H54 (cell line): ENCODE data around the gene GMDS.

Source experiments
- DNase-seq: peaks from one replicate; pipeline ENCODE4 v3.0.0; 2011; ENCODE audit warnings: low spot score, mixed read lengths; ENCODE audit not compliant: insufficient read length
- FAIRE-seq: peaks from 3 replicates; lab custom pipeline; 2011; peaks lifted over from hg19 to GRCh38; lab: Jason Lieb, UNC
- POLR2A ChIP-seq: IDR thresholded peaks from 2 replicates; pipeline ENCODE4 v1.6.1; 2011; ENCODE audit warnings: low read depth, mild to moderate bottlenecking, low read length

GMDS gene

DNA sequence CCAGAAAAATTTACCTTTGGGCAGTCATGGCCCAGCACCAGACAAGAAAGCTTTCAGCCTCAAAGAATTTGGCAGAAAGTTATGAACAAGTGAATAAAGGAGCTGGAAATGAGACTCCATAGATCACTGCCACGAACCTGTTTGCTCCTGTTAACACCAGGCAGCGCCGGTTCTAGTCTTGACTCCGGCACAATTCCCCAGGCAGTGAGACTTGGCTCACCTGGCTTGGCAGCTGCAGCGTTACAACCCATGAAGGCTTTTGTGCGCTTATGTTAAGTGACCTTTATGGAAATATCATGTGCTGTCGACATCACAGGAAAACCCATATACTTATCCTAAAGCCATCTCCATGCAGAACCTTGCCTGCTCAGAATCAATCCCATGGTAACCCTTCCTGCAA lies 657.9 kb downstream of the GMDS start:
- TF ChIP-seq POLR2A: no peak
- no peak for DNase-seq
- no peak for FAIRE-seq

DNA sequence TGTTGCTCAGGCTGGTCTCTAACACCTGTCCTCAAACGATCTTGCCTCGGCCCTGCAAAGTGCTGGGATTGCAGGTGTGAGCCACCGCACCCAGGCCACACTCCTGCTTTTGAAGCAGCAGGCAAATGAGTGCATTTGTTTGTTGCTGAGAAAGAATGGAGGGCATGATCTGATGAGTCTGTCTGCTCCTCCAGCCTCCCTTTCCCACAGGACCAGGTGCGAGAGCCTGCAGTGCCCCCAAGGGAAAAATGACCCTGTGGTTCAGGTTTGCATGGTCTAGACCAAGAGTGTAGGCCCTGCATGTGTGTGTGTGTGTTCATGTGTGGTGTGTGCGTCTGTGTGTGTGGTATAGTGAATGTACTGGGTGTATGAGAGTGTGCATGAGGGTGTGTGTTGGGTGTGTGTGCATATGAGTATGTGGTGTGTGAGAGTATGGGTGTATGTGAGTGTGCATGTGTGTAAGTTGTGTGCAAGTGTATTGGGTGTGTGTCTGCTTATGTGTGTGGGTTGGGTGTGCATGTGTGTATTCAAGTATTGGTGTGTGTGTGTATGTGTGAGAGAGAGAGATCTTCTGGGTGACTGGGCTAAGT lies 658.4 kb downstream of the GMDS start:
- no peak for DNase-seq
- FAIRE-seq: no peak
- no peak for TF ChIP-seq POLR2A

DNA sequence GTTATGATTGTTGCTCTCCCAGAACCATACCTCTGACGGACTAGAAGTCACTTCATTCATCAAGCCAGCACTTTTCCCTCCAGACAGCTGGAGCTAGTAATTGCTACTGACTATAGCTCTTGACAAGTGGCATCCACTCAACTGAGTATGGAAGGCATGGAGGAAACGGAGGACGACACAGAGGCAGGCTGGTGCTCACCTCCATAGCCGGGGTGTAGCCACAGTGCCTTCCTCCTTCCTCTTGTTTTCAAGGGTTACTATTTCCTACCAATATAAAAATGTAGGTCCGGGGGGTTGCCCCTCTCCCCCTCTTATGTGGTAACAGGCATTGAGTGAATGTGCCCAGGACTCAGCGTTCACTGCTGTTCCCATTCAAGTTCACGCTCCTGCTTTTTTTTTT lies 659.1 kb downstream of the GMDS start:
- no peak for FAIRE-seq
- TF ChIP-seq POLR2A: no peak
- DNase-seq: no peak

GRCh38 chr6:1585669-1586049 lies 659.7 kb downstream of the GMDS start:
- TF ChIP-seq POLR2A: no peak
- no peak for DNase-seq
- FAIRE-seq: no peak

DNA sequence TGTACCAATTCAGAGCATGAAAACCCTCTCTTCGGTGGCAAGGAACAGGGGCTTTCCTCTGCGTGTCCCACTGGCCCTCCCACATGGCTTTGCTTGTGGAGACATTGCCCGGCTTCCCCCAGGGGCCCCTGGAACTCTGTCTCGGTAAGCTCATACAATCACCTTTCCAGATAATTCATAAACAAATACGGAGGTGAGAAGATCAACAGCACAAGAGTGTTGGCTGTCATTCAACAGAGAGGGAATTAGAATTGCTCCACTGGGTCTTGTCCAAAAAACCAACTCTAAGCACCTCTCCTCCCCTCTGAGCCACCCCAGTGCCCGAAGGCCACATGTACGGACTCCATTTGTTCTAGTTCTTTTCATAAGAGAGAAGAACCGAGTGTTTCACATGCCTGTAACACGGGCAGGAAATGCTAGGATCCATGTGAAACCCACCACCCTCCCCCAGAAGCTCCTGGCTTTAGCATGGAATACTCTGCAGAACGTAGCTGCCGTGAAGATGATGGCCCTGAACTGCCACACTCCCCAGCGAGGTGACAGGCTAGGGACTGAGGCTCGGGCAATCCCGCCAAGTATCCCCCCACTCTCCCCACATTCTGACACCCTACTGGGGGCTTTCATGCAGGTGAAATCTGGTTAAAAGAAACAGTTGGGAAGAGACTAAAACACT lies 660.3 kb downstream of the GMDS start:
- TF ChIP-seq POLR2A: no peak
- no peak for FAIRE-seq

DNA sequence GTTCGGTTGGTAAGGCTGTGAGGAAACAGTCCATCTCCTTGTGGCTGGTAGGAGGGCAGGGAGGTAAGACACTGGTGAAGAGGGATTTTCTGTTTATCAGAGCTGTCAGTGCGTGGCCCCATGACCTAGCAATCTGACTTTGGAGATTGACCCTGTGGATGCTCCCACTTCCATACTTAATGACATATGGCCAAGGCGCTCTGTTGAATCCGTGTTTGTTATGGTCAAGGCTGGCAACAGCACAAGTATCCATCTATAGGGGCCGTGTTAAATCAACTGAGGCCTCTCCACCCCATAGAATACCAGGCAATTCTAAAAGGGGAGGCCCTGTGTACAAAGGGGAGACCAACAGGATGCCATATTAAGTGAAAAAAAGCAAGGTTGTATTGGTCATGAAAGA lies 661.3 kb downstream of the GMDS start:
- DNase-seq: no peak
- no peak for FAIRE-seq
- no peak for TF ChIP-seq POLR2A

More for the DNA sequence above, 660.3 kb downstream of the GMDS start:
- DNase-seq: no peak

DNA sequence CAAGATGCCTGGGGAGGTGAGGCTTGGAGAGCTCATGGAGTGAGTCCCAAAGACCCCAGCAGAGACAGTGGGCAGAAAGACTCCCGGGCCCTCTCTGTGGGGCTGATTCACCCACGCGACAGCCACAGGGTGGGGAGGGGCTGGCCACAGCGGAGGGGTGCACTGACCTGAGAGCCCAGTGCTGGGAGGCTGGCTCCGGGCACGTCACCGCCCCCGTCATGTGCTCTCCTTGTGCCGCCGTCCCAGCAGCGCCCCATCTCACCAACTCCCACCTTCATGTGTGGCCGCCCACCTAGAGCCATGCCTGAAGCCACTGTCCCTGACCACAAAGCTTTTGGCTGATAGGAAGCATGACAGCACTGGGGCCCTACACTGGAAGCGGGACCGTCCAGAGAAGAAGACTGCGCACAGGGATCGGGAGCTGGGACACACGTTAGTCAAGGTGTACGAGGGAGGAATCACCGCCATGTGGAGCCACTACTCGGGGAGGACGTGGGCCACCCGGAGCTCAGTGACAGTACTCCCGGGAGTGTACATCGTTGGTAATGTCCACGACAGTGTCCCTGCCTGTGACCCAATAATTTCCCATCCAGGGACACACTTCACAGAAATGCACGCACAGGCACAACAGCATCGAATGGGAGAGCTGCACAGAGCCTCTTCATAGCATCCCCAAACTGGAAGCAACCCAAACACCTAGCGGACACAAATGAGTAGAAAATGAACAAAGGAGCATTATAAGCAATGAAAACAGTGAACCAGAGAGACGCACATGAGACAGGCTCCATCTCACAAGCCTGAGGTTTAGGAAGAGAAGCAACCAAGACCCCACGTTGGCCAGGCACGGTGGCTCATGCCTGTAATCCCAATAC lies 664.0 kb downstream of the GMDS start:
- no peak for DNase-seq
- no peak for FAIRE-seq
- no peak for TF ChIP-seq POLR2A

- no peak for DNase-seq
- TF ChIP-seq POLR2A: no peak
Measured at GRCh38 chr6:1580585-1580984, 664.8 kb downstream of the GMDS start.

GRCh38 chr6:1580109-1580508 lies 665.3 kb downstream of the GMDS start:
- TF ChIP-seq POLR2A: no peak
- FAIRE-seq (no peak), DNase-seq (no peak)

More at GRCh38 chr6:1580585-1580984, 664.8 kb downstream of the GMDS start:
- FAIRE-seq: no peak

DNA sequence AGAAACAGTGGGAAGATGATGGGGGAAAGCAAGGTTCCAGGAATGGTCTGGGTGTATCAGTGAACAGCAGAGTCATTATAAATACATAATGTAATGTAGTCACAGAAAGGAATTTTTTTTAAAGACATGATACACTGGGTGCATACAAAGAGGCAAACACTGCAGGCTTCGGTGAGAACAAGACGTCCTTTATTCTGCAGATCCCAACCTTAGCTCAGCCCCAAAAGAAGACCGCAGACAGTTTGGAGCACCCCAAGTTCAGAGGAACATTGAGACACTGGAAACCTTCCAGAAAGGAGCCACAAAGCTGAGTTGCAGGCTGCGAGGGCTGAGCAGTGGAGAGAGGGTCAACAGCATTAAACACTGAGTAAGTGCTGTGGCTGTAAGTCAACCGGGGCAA lies 666.3 kb downstream of the GMDS start:
- TF ChIP-seq POLR2A: no peak
- DNase-seq: no peak

DNA sequence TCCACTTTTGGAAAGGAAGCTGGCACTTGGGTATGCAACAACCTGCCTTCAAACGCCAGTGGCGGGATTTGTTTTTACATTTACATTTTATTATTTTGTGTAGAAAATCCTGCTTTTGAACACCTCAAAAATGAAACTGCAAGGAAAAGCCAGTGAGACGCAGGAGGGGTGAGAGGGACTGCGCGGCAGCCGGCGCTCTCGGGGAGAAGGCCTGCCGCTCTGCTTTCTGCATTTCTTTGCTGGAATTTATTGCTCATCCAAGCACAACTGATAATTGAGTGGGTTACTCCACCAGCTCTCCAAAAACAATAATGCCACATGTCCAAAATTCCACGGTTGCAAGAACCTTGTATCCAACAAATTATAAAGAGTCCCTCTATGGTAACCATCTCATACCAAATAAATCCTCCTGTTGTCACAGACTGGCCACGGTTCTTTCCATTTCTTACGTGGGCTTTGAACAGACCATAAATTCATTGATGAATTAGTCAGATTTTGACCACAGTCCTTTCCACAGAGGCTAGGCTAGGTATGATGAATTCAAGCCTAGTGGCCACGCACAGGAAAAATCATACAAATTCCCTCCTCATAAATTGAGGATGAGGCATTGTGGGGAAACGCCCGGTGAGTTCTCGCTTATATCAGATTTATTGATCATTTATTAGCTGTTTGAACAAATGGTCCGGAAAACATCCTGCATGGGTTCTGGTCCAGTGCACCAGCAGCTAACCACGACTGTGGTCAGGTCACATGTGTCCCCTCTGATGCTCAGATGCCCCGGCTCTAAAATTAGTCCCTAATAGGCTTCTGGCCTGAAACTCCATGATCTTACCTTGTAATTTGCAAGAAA lies 667.3 kb downstream of the GMDS start:
- FAIRE-seq: no peak
- TF ChIP-seq POLR2A: no peak
- DNase-seq: no peak

More for the DNA sequence above, 666.3 kb downstream of the GMDS start:
- FAIRE-seq: no peak

DNA sequence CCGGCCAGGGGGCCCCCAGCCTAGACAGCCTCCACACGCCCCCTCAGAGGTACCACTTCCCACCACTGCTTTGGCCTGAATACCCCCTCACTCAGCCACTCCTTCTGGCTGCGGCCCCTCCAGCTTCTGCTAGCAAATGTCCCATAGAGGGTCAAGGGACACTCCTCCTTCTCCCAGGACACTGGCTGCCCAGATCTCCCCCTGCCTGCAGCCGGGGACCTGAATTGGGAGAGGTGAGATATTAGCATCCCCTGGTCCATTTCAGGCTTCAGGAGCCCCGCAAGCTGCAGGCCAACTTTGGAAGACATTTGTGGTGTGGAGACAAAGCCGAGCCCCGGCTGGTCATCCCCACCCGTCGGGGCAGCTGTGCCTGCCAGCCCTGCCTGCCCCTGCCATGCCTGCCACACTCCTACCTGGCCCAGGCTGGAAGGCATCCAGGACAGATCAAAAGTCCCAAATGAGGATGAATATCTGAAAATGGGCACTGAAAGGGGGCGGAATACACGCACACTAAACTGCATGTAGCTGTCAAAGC lies 668.2 kb downstream of the GMDS start:
- no peak for TF ChIP-seq POLR2A
- FAIRE-seq (no peak), DNase-seq (no peak)

GRCh38 chr6:1576711-1577110 lies 668.7 kb downstream of the GMDS start:
- no peak for DNase-seq
- FAIRE-seq: no peak
- TF ChIP-seq POLR2A: no peak

DNA sequence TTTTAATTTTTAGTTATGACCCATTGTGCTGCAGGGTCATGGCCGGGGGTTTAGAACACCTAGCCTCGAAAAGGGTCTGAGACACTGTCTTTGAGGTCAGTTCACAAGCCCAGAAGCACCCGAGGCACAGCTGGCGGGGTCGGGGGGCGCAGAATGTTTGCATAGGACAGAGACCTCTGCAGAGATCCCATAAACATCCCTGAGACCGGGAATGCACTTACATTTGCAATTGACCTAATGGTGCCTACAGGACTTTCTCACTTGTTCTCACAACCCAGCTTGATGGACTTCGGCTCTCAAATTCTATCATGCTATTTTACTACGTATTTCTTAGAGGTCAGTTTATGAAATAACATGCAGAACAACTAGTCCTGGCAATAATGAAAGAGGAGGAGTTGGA lies 669.2 kb downstream of the GMDS start:
- no peak for TF ChIP-seq POLR2A
- DNase-seq (no peak), FAIRE-seq (no peak)
